GM19395 (cell line): ENCODE measurements around the gene NR2F1-AS1.
A peak's percentile ranks its signal among the peaks of the same experiment; 100 is the strongest.

Experiments used
- ATAC-seq: cut with Tn5 transposase; IDR thresholded peaks from one replicate; pipeline ENCODE4 v1.9.1; 2021; ENCODE audit warnings: mild to moderate bottlenecking, moderate library complexity; ENCODE audit not compliant: unreplicated experiment

The NR2F1-AS1 gene

GRCh38 chr5:93591323-93591945 lies 10.4 kb upstream of the NR2F1-AS1 start:
- ATAC-seq, result no peak

GRCh38 chr5:93590493-93590892 lies 9.5 kb upstream of the NR2F1-AS1 start:
- no peak for ATAC-seq

GRCh38 chr5:93589829-93590215 lies 8.8 kb upstream of the NR2F1-AS1 start:
- no peak for ATAC-seq

GRCh38 chr5:93589152-93589828 lies 8.3 kb upstream of the NR2F1-AS1 start:
- no peak for ATAC-seq

GRCh38 chr5:93588352-93589151 lies 7.5 kb upstream of the NR2F1-AS1 start:
- no peak for ATAC-seq

GRCh38 chr5:93587597-93588351 lies 6.8 kb upstream of the NR2F1-AS1 start:
- no peak for ATAC-seq

GRCh38 chr5:93586736-93587596 lies 5.9 kb upstream of the NR2F1-AS1 start:
- ATAC-seq, result no peak

GRCh38 chr5:93585767-93586385 lies 4.9 kb upstream of the NR2F1-AS1 start:
- ATAC-seq, result no peak

- no peak for ATAC-seq
Observed at GRCh38 chr5:93585041-93585766, 4.2 kb upstream of the NR2F1-AS1 start.

- ATAC-seq, result no peak
Observed at GRCh38 chr5:93584596-93585040, 3.6 kb upstream of the NR2F1-AS1 start.

GRCh38 chr5:93583768-93584595 lies 3.0 kb upstream of the NR2F1-AS1 start:
- peak; percentile 19 for ATAC-seq

GRCh38 chr5:93583439-93583767 lies 2.4 kb upstream of the NR2F1-AS1 start:
- ATAC-seq, result no peak

GRCh38 chr5:93582677-93583438 lies 1.8 kb upstream of the NR2F1-AS1 start, which contains the start of gene NR2F1:
Gene NR2F1 (plus strand): TSS chr5:93583222. CDS start chr5:93585024, 1,802 bp downstream.
- ATAC-seq, result no peak

- ATAC-seq, result no peak
Observed at GRCh38 chr5:93582167-93582462, 1.1 kb upstream of the NR2F1-AS1 start.

- no peak for ATAC-seq
Observed at GRCh38 chr5:93580063-93580926, 724 bp downstream of the NR2F1-AS1 start.

GRCh38 chr5:93579692-93580062 lies 1.3 kb downstream of the NR2F1-AS1 start:
- ATAC-seq, result no peak
